Measurements from ENCODE around the gene PLXNA4. TPM values are rescaled to one million over a fixed set of nuclear protein-coding genes. Genes with fewer than 3 reads are reported as not detected.
"Not testable (repeated sequence)": the region's sequence is repeated elsewhere in the genome, so short reads cannot be mapped to it uniquely, and the experiment has no call there.

PLXNA4 gene
- total and polyA plus RNA-seq, 5 donors = 5.7 to 19.3 (median 16.0) TPM

- intact Hi-C loops (cut with DNase I) = no loop called here
- DNase-seq (no peak), ATAC-seq (no peak)
- H3K4me1 ChIP-seq (ENCODE audit: control insufficient read depth, insufficient read depth, low read length) = no peaks in the 10 kb centered on the region
- H3K27ac ChIP-seq (ENCODE audit: low read length) = no peak overlapping the region
- no peak overlapping the region for H3K4me3 ChIP-seq (ENCODE audit: low read length)
- no peaks in the 10 kb centered on the region for H3K27me3 ChIP-seq (ENCODE audit: control insufficient read depth, insufficient read depth)
- no peaks in the 10 kb centered on the region for H3K9me3 ChIP-seq (ENCODE audit: control insufficient read depth, low read length)
- 89% methylated on average over 2 of the region's 2 CpGs for WGBS
Observed at GRCh38 chr7:132609222-132609621, 33.0 kb upstream of the PLXNA4 start.

GRCh38 chr7:132608523-132608922 is 32.3 kb upstream of the PLXNA4 start:
- Histone ChIP-seq H3K9me3 (ENCODE audit: control insufficient read depth, low read length) (no peaks in the 10 kb centered on the region), H3K4me3 (ENCODE audit: low read length) (no peak overlapping the region), H3K27me3 (ENCODE audit: control insufficient read depth, insufficient read depth) (no peaks in the 10 kb centered on the region), H3K4me1 (ENCODE audit: control insufficient read depth, insufficient read depth, low read length) (no peaks in the 10 kb centered on the region), H3K27ac (ENCODE audit: low read length) (no peak overlapping the region)
- 84% methylated on average over 5 of the region's 5 CpGs for WGBS
- DNase-seq (no peak), ATAC-seq (no peak)
- intact Hi-C loops (cut with DNase I) = no loop called here

- Histone ChIP-seq H3K4me3 (ENCODE audit: low read length) (no peak overlapping the region), H3K9me3 (ENCODE audit: control insufficient read depth, low read length) (no peaks in the 10 kb centered on the region), H3K27me3 (ENCODE audit: control insufficient read depth, insufficient read depth) (no peaks in the 10 kb centered on the region), H3K4me1 (ENCODE audit: control insufficient read depth, insufficient read depth, low read length) (no peaks in the 10 kb centered on the region), H3K27ac (ENCODE audit: low read length) (no peak overlapping the region)
- intact Hi-C loops (cut with DNase I) = no loop called here
- DNase-seq (no peak), ATAC-seq (no peak)
- 75% methylated on average over 2 of the region's 2 CpGs for WGBS
Observed at GRCh38 chr7:132607656-132608055, 31.4 kb upstream of the PLXNA4 start.

- no peak overlapping the region for H3K4me3 ChIP-seq (ENCODE audit: low read length)
- DNase-seq = no peak
- intact Hi-C loops (cut with DNase I) = no loop called here
- no peaks in the 10 kb centered on the region for H3K9me3 ChIP-seq (ENCODE audit: control insufficient read depth, low read length)
- H3K27me3 ChIP-seq (ENCODE audit: control insufficient read depth, insufficient read depth) = no peaks in the 10 kb centered on the region
- H3K27ac ChIP-seq (ENCODE audit: low read length) = no peak overlapping the region
- ATAC-seq = peak in 1 of 2 donors; percentile 56
- no peaks in the 10 kb centered on the region for H3K4me1 ChIP-seq (ENCODE audit: control insufficient read depth, insufficient read depth, low read length)
- 74% methylated on average over 4 of the region's 4 CpGs for WGBS
Observed at GRCh38 chr7:132604121-132604520, 27.9 kb upstream of the PLXNA4 start.

- no peak for ATAC-seq
- intact Hi-C loops (cut with DNase I) = no loop called here
- Histone ChIP-seq H3K4me1 (ENCODE audit: control insufficient read depth, insufficient read depth, low read length) (no peaks in the 10 kb centered on the region), H3K27me3 (ENCODE audit: control insufficient read depth, insufficient read depth) (no peaks in the 10 kb centered on the region), H3K9me3 (ENCODE audit: control insufficient read depth, low read length) (no peaks in the 10 kb centered on the region), H3K27ac (ENCODE audit: low read length) (no peak overlapping the region), H3K4me3 (ENCODE audit: low read length) (no peak overlapping the region)
- no peak for DNase-seq
- WGBS = 65% methylated on average over 6 of the region's 6 CpGs
Observed at GRCh38 chr7:132603220-132603833, 27.1 kb upstream of the PLXNA4 start.

- no peak for ATAC-seq
- WGBS = 77% methylated on average over 1 of the region's 1 CpG
- no peaks in the 10 kb centered on the region for H3K9me3 ChIP-seq (ENCODE audit: control insufficient read depth, low read length)
Observed at GRCh38 chr7:132601783-132602182, 25.5 kb upstream of the PLXNA4 start.

GRCh38 chr7:132596588-132596987 is 20.3 kb upstream of the PLXNA4 start:
- Histone ChIP-seq H3K27ac (ENCODE audit: low read length) (no peak overlapping the region), H3K27me3 (ENCODE audit: control insufficient read depth, insufficient read depth) (no peaks in the 10 kb centered on the region), H3K9me3 (ENCODE audit: control insufficient read depth, low read length) (no peaks in the 10 kb centered on the region), H3K4me1 (ENCODE audit: control insufficient read depth, insufficient read depth, low read length) (no peaks in the 10 kb centered on the region), H3K4me3 (ENCODE audit: low read length) (no peak overlapping the region)
- intact Hi-C loops (cut with DNase I) = no loop called here
- 97% methylated on average over 1 of the region's 1 CpG for WGBS
- no peak for ATAC-seq
- no peak for DNase-seq

More at GRCh38 chr7:132601783-132602182, 25.5 kb upstream of the PLXNA4 start:
- no peak for DNase-seq
- Histone ChIP-seq H3K27me3 (ENCODE audit: control insufficient read depth, insufficient read depth) (no peaks in the 10 kb centered on the region), H3K27ac (ENCODE audit: low read length) (no peak overlapping the region), H3K4me3 (ENCODE audit: low read length) (no peak overlapping the region), H3K4me1 (ENCODE audit: control insufficient read depth, insufficient read depth, low read length) (no peaks in the 10 kb centered on the region)
- intact Hi-C loops (cut with DNase I) = no loop called here

- H3K4me3 ChIP-seq (ENCODE audit: low read length); H3K27ac ChIP-seq (ENCODE audit: low read length); ATAC-seq; intact Hi-C loops (cut with DNase I); DNase-seq; H3K9me3 ChIP-seq (ENCODE audit: control insufficient read depth, low read length); H3K27me3 ChIP-seq (ENCODE audit: control insufficient read depth, insufficient read depth); H3K4me1 ChIP-seq (ENCODE audit: control insufficient read depth, insufficient read depth, low read length): not testable (repeated sequence)
- 88% methylated on average over 2 of the region's 2 CpGs for WGBS
Observed at GRCh38 chr7:132594741-132595140, 18.5 kb upstream of the PLXNA4 start.

GRCh38 chr7:132592936-132593335 is 16.7 kb upstream of the PLXNA4 start:
- intact Hi-C loops (cut with DNase I) = no loop called here
- ATAC-seq = no peak
- H3K27me3 ChIP-seq (ENCODE audit: control insufficient read depth, insufficient read depth) = no peaks in the 10 kb centered on the region
- H3K27ac ChIP-seq (ENCODE audit: low read length) = no peak overlapping the region
- WGBS = 36% methylated on average over 6 of the region's 6 CpGs
- no peak for DNase-seq
- no peaks in the 10 kb centered on the region for H3K9me3 ChIP-seq (ENCODE audit: control insufficient read depth, low read length)
- H3K4me3 ChIP-seq (ENCODE audit: low read length) = no peak overlapping the region
- no peaks in the 10 kb centered on the region for H3K4me1 ChIP-seq (ENCODE audit: control insufficient read depth, insufficient read depth, low read length)

- 70% methylated on average over 12 of the region's 12 CpGs for WGBS
- intact Hi-C loops (cut with DNase I) = no loop called here
- Histone ChIP-seq H3K4me3 (ENCODE audit: low read length) (no peak overlapping the region), H3K4me1 (ENCODE audit: control insufficient read depth, insufficient read depth, low read length) (no peaks in the 10 kb centered on the region), H3K9me3 (ENCODE audit: control insufficient read depth, low read length) (no peaks in the 10 kb centered on the region), H3K27ac (ENCODE audit: low read length) (no peak overlapping the region), H3K27me3 (ENCODE audit: control insufficient read depth, insufficient read depth) (no peaks in the 10 kb centered on the region)
- DNase-seq (no peak), ATAC-seq (no peak)
Observed at GRCh38 chr7:132592231-132592920, 16.1 kb upstream of the PLXNA4 start.

- no peak for ATAC-seq
- intact Hi-C loops (cut with DNase I) = no loop called here
- H3K4me1 ChIP-seq (ENCODE audit: control insufficient read depth, insufficient read depth, low read length) = no peaks in the 10 kb centered on the region
- H3K9me3 ChIP-seq (ENCODE audit: control insufficient read depth, low read length) = no peaks in the 10 kb centered on the region
- DNase-seq = no peak
- 73% methylated on average over 4 of the region's 4 CpGs for WGBS
- no peak overlapping the region for H3K4me3 ChIP-seq (ENCODE audit: low read length)
- H3K27me3 ChIP-seq (ENCODE audit: control insufficient read depth, insufficient read depth) = no peaks in the 10 kb centered on the region
- no peak overlapping the region for H3K27ac ChIP-seq (ENCODE audit: low read length)
Observed at GRCh38 chr7:132590162-132590561, 13.9 kb upstream of the PLXNA4 start.
